ENCODE results near the gene MCAT.

- TF ChIP-seq CTCF (IDR thresholded peaks at IDR 0.05; ENCODE audit: low read depth, low read length, missing input control): no peak
- TF ChIP-seq REST (IDR thresholded peaks at IDR 0.05): no peak
Observed at GRCh38 chr22:43177479-43177878, 34.3 kb upstream of the MCAT start.
